Heart left ventricle (tissue), 16 donors: Measurements from ENCODE around the gene RPS5. TPM values are rescaled to one million over a fixed set of nuclear protein-coding genes. Genes with fewer than 3 reads are reported as not detected.
A peak's percentile ranks its signal among the peaks of the same experiment; 100 is the strongest.

ENCODE experiments used
- ATAC-seq, 4 donors: fragments of 200-7000 bp; cut with Tn5 transposase; one replicate each; pipeline ENCODE4 v1.9.1; 2020 to 2022; ENCODE audit warnings: moderate library complexity in 4 of 4, mild to moderate bottlenecking in 3 of 4, moderate number of reproducible peaks in 1 of 4
- DNase-seq, 5 donors: peaks; one replicate each; pipeline ENCODE4 v3.0.0-alpha.2; 2020
- H3K27ac ChIP-seq, 12 donors: fragments of 200-600 bp; sonication (generic) in 4 of 12; one replicate each; pipeline versions ENCODE4 v1.5.0 to v1.8.0; 2016 to 2022; ENCODE audit warnings: mild to moderate bottlenecking in 2 of 12
- H3K27me3 ChIP-seq, 9 donors: fragments of 200-600 bp; sonication (generic) in 2 of 9; one replicate each; pipeline versions ENCODE4 v1.5.1 to v1.8.0; 2016 to 2022; ENCODE audit warnings: mild to moderate bottlenecking in 3 of 9
- H3K36me3 ChIP-seq, 9 donors: fragments of 200-600 bp; sonication (generic) in 2 of 9; one replicate each; pipeline versions ENCODE4 v1.5.0 to v1.8.0; 2018 to 2022; ENCODE audit warnings: mild to moderate bottlenecking in 2 of 9
- H3K4me1 ChIP-seq, 12 donors: fragments of 200-600 bp; sonication (generic) in 4 of 12; one replicate each; pipeline versions ENCODE4 v1.5.0 to v1.8.0; 2016 to 2022; ENCODE audit warnings: mild to moderate bottlenecking in 3 of 12
- H3K4me3 ChIP-seq, 12 donors: fragments of 200-600 bp; sonication (generic) in 4 of 12; one replicate each; pipeline versions ENCODE4 v1.5.0 to v1.8.0; 2017 to 2022; ENCODE audit warnings: mild to moderate bottlenecking in 9 of 12, moderate library complexity in 4 of 12
- H3K9me3 ChIP-seq, 12 donors: fragments of 200-600 bp; sonication (generic) in 4 of 12; one replicate each; pipeline versions ENCODE4 v1.5.0 to v1.8.0; 2016 to 2022; ENCODE audit warnings: mild to moderate bottlenecking in 1 of 12
- CTCF ChIP-seq, 12 donors: fragments of 200-600 bp; sonication (generic) in 4 of 12; IDR thresholded peaks; one replicate each; pipeline versions ENCODE4 v1.5.0 to v1.8.0; 2018 to 2022; ENCODE audit warnings: antibody characterized with exemption in 12 of 12, mild to moderate bottlenecking in 5 of 12
- POLR2A ChIP-seq, 2 donors: fragments of 450-650 bp; IDR thresholded peaks; one replicate each; pipeline ENCODE4 v1.6.1; 2017; ENCODE audit warnings: antibody characterized with exemption in 2 of 2, mild to moderate bottlenecking in 2 of 2, moderate library complexity in 2 of 2
- WGBS, 4 donors: extraction: QIAGEN DNeasy Blood & Tissue Kit in 2 of 4; methylation state at CpG; one replicate each; pipeline versions ENCODE4 v1.1.5 to v1.1.7; 2013 to 2018; 5-methylcytosine and 5-hydroxymethylcytosine counted together
- intact Hi-C, 10 donors: fragments of 100-400 bp; cut with DNase I; formaldehyde crosslinking; loops; one replicate each; pipeline versions ENCODE4 v1.11.1 to v1.14.2; 2022
- polyA plus RNA-seq, 2 donors: library from polyadenylated mRNA; stranded (reverse); fragments of 200-250 nt; gene quantifications; one replicate each; pipeline ENCODE4 v1.2.3, GENCODE V29; 2013
- total RNA-seq, 9 donors: library from RNA; depleted of rRNA in 2 of 9; stranded (reverse); fragments of >200 nt in 2 of 9; fragmentation: NEBNext Ultra II Directional in 3 of 9; extraction: Animal tissue kit (Norgen Biotek cat#: 25700) in 3 of 9; gene quantifications; one replicate each; pipeline versions ENCODE4 v1.1.0 to v1.2.4, GENCODE V29; 2016 to 2023
- donor health status: ischemic (EF 13 %, LVEDD 7.1; RV severe dilation, severe dysfunction).
- donor health status: healthy with polysubstance abuse.
- donor health status: DM: no; HTN: yes; CAD: no.
- donor health status: DM: no; HTN: no; CAD: no.
- donor health status: ischemic (EF 25% LVEDD 6.9; RV normal size, moderate dysfunction).
- donor health status: ischemic (EF 25% LVEDD 5.7; RV mildly dilated, moderate dysfunction).
- donor health status: healthy.
- donor health status: DM: yes; HTN: yes; CAD: no.
- donor health status: ischemic (EF 35%, LVEDD 5.7; RV mildly dilated, moderate dysfunction).
- donor health status: nonischemic (EF 11% LVEDD 7.7; RV severe dilation, severe dysfunction).
- donor health status: DM: yes; HTN: yes; CAD: no.
- donor health status: PGD.
- donor health status: ischemic (EF 29% LVEDD 5.4; RV normal size, mild dysfunction).
- donor health status: nonischemic (EF 23%, LVEDD 6.1; RV moderate dilation, normal function).

The RPS5 gene
- total and polyA plus RNA-seq, 11 donors = 346 to 1,718 (median 485) TPM

- Histone ChIP-seq H3K36me3 (peaks cover 0 to 8% (median 0%) of the 10 kb centered on the region in 9 donors), H3K27ac (peak overlapping the region in 9 of 12 donors; percentile 89 to 97 (median 93)), H3K9me3 (no peaks in the 10 kb centered on the region), H3K4me3 (peak overlapping the region in 10 of 12 donors; percentile 65 to 99 (median 88)), H3K27me3 (no peaks in the 10 kb centered on the region), H3K4me1 (peaks cover 0 to 28% (median 23%) of the 10 kb centered on the region in 12 donors)
- intact Hi-C loops = no loop called here
- no peak for ATAC-seq
- peak in 6 of 12 donors; percentile 11 to 28 (median 18) for TF ChIP-seq CTCF (IDR thresholded peaks at IDR 0.05)
- TF ChIP-seq POLR2A (IDR thresholded peaks at IDR 0.05) = no peak
- no peak for DNase-seq
- 66 to 84% (median 72%) methylated on average over 10 of the region's 10 CpGs for WGBS, 4 donors
Measured at GRCh38 chr19:58406818-58407657, 20.0 kb downstream of the RPS5 start.

GRCh38 chr19:58407658-58408151 is 20.6 kb downstream of the RPS5 start:
- Histone ChIP-seq H3K4me3 (peak overlapping the region; percentile 61 to 99 (median 88)), H3K4me1 (peaks cover 0 to 26% (median 22%) of the 10 kb centered on the region in 12 donors), H3K27ac (peak overlapping the region; percentile 79 to 97 (median 92)), H3K36me3 (peaks cover 0 to 8% (median 0%) of the 10 kb centered on the region in 9 donors), H3K27me3 (no peaks in the 10 kb centered on the region), H3K9me3 (no peaks in the 10 kb centered on the region)
- TF ChIP-seq CTCF (IDR thresholded peaks at IDR 0.05) (no peak), POLR2A (IDR thresholded peaks at IDR 0.05) (no peak)
- 11 to 24% (median 15%) methylated on average over 16 to 22 of the region's 22 CpGs for WGBS, 4 donors
- intact Hi-C loops = loop anchor here in 1 of 10 donors (2.0 kb wide), 1 partner anchor 31 kb away; no protein-coding TSS in a partner anchor
- no peak for DNase-seq
- peak in 3 of 4 donors; percentile 8 to 24 (median 19) for ATAC-seq

- Histone ChIP-seq H3K4me1 (peaks cover 0 to 26% (median 22%) of the 10 kb centered on the region in 12 donors), H3K36me3 (peaks cover 0 to 8% (median 0%) of the 10 kb centered on the region in 9 donors), H3K27me3 (no peaks in the 10 kb centered on the region), H3K9me3 (no peaks in the 10 kb centered on the region), H3K4me3 (peak within 1 kb of the TSS; percentile 61 to 99 (median 88)), H3K27ac (peak within 1 kb of the TSS; percentile 84 to 97 (median 92))
- TF ChIP-seq POLR2A (IDR thresholded peaks at IDR 0.05) (peak; percentile 61 to 95), CTCF (IDR thresholded peaks at IDR 0.05) (peak in 5 of 12 donors; percentile 12 to 33 (median 24))
- ATAC-seq (peak; percentile 97 to 99 (median 98)), DNase-seq (peak; percentile 96 to 98 (median 97))
- 0 to 1% (median 0%) methylated on average over 34 to 100 of the region's 100 CpGs for WGBS, 4 donors
- intact Hi-C loops = loop anchor here in 1 of 10 donors (2.0 kb wide), 1 partner anchor 30 kb away; no protein-coding TSS in a partner anchor
Measured at GRCh38 chr19:58408152-58409009, 21.3 kb downstream of the RPS5 start, which contains the start of gene ZNF584. ZNF584 (plus strand) TSS chr19:58408649; CDS start chr19:58409148, 499 bp downstream.
